ENCODE data around the gene ADPRM. TPM values are rescaled to one million over a fixed set of nuclear protein-coding genes. Genes with fewer than 3 reads are reported as not detected.

The ADPRM gene
- total and polyA plus RNA-seq, 8 donors = 0.87 to 24.4 (median 11.0) TPM; not detected in 1

GRCh38 chr17:10649602-10650001 lies 47.8 kb upstream of the ADPRM start:
- no peak for TF ChIP-seq EP300 (IDR thresholded peaks at IDR 0.05)
- TF ChIP-seq POLR2A (IDR thresholded peaks at IDR 0.05) = no peak
- TF ChIP-seq CTCF (IDR thresholded peaks at IDR 0.05) = no peak
- TF ChIP-seq POLR2AphosphoS5 (IDR thresholded peaks at IDR 0.05) = no peak
- Histone ChIP-seq H3K9me3 (no peaks in the 10 kb centered on the region), H3K4me1 (peaks cover 0 to 6% (median 2%) of the 10 kb centered on the region in 4 donors), H3K27ac (no peak overlapping the region), H3K4me3 (no peak overlapping the region), H3K27me3 (no peaks in the 10 kb centered on the region), H3K36me3 (peaks cover 8 to 22% (median 13%) of the 10 kb centered on the region in 4 donors)
- intact Hi-C loops (cut with DNase I; ENCODE audit: low total_unique reads) = loop anchor here (10.0 kb wide), 1 partner anchor 195 kb away; no protein-coding TSS in a partner anchor
- DNase-seq = no peak
- WGBS, 5 donors = 87 to 94% (median 93%) methylated on average over 5 of the region's 5 CpGs

- intact Hi-C loops (cut with DNase I; ENCODE audit: low total_unique reads) = no loop called here
- H3K9me3 ChIP-seq = no peaks in the 10 kb centered on the region
- no peaks in the 10 kb centered on the region for H3K27me3 ChIP-seq
- WGBS, 5 donors = 69 to 85% (median 82%) methylated on average over 9 of the region's 9 CpGs
- no peak overlapping the region for H3K4me3 ChIP-seq
- H3K27ac ChIP-seq = no peak overlapping the region
- DNase-seq = no peak
- H3K36me3 ChIP-seq = peaks cover 0 to 11% (median 3%) of the 10 kb centered on the region in 4 donors
- TF ChIP-seq CTCF (IDR thresholded peaks at IDR 0.05) (no peak), EP300 (IDR thresholded peaks at IDR 0.05) (no peak), POLR2A (IDR thresholded peaks at IDR 0.05) (no peak)
- H3K4me1 ChIP-seq = no peaks in the 10 kb centered on the region
These were observed 45.5 kb upstream of the ADPRM start for GRCh38 chr17:10651927-10652326.

GRCh38 chr17:10652984-10653659 lies 44.3 kb upstream of the ADPRM start:
- TF ChIP-seq POLR2AphosphoS5 (IDR thresholded peaks at IDR 0.05) (no peak), CTCF (IDR thresholded peaks at IDR 0.05) (no peak), POLR2A (IDR thresholded peaks at IDR 0.05) (no peak), EP300 (IDR thresholded peaks at IDR 0.05) (no peak)
- Histone ChIP-seq H3K27ac (no peak overlapping the region), H3K27me3 (no peaks in the 10 kb centered on the region), H3K36me3 (peaks cover 0 to 11% (median 3%) of the 10 kb centered on the region in 4 donors), H3K4me3 (no peak overlapping the region), H3K9me3 (no peaks in the 10 kb centered on the region), H3K4me1 (no peaks in the 10 kb centered on the region)
- intact Hi-C loops (cut with DNase I; ENCODE audit: low total_unique reads) = no loop called here
- DNase-seq = no peak
- WGBS, 5 donors = 56 to 72% (median 72%) methylated on average over 10 to 11 of the region's 11 CpGs

GRCh38 chr17:10653987-10654386 lies 43.4 kb upstream of the ADPRM start:
- intact Hi-C loops (cut with DNase I; ENCODE audit: low total_unique reads) = no loop called here
- no peak for TF ChIP-seq POLR2AphosphoS5 (IDR thresholded peaks at IDR 0.05)
- Histone ChIP-seq H3K4me1 (no peaks in the 10 kb centered on the region), H3K27me3 (no peaks in the 10 kb centered on the region), H3K36me3 (peaks cover 0 to 12% (median 6%) of the 10 kb centered on the region in 4 donors), H3K27ac (no peak overlapping the region), H3K9me3 (no peaks in the 10 kb centered on the region), H3K4me3 (no peak overlapping the region)
- 76 to 80% (median 78%) methylated on average over 5 of the region's 5 CpGs for WGBS, 5 donors
- no peak for DNase-seq

GRCh38 chr17:10657148-10657547 lies 40.2 kb upstream of the ADPRM start, which contains the start of gene MYH3:
Gene MYH3, minus strand, starts transcription at chr17:10657309. Its CDS starts 2,245 bp downstream, at chr17:10655064.
- TF ChIP-seq EP300 (IDR thresholded peaks at IDR 0.05) (no peak), POLR2AphosphoS5 (IDR thresholded peaks at IDR 0.05) (no peak), CTCF (IDR thresholded peaks at IDR 0.05) (no peak), POLR2A (IDR thresholded peaks at IDR 0.05) (no peak)

More at GRCh38 chr17:10657148-10657547, 40.2 kb upstream of the ADPRM start, which contains the start of gene MYH3:
- Histone ChIP-seq H3K27me3 (no peaks in the 10 kb centered on the region), H3K4me3 (no peak within 1 kb of the TSS), H3K4me1 (no peaks in the 10 kb centered on the region), H3K36me3 (peaks cover 0 to 19% (median 10%) of the 10 kb centered on the region in 4 donors), H3K9me3 (no peaks in the 10 kb centered on the region), H3K27ac (no peak within 1 kb of the TSS)
- no peak for DNase-seq
- intact Hi-C loops (cut with DNase I; ENCODE audit: low total_unique reads) = no loop called here
- 79 to 92% (median 84%) methylated on average over 10 to 15 of the region's 15 CpGs for WGBS, 5 donors

Measured in stomach (tissue), 9 donors.